SK-N-SH (cell line): ENCODE data around the gene PNPLA5. TPM values are rescaled to one million over a fixed set of nuclear protein-coding genes. Genes with fewer than 3 reads are reported as not detected.

ENCODE experiments used
- CTCF ChIA-PET: fragments of 300-600, 350-600 bp; formaldehyde crosslinking; extraction: SDS; loops from one replicate; lab custom pipeline; 2021; lab: Yijun Ruan, JAX
- POLR2A ChIA-PET: fragments of 350-600 bp; sonication (Branson Sonifier 250); formaldehyde crosslinking; extraction: SDS; loops from one replicate; lab custom pipeline; 2020; ENCODE audit warnings: antibody characterized with exemption, inconsistent platforms; lab: Yijun Ruan, JAX
- DNase-seq: peaks from one replicate; pipeline ENCODE4 v3.0.0; 2012
- H2AFZ ChIP-seq: fragments of 200-600 bp; sonication (generic); 2 replicates; pipeline ENCODE4 v1.8.1; 2016; ENCODE audit warnings: antibody characterized with exemption, mild to moderate bottlenecking, low read depth
- H3F3A ChIP-seq: fragments of 200-600 bp; sonication (generic); replicated peaks from 2 replicates; pipeline ENCODE3; 2016; ENCODE audit warnings: antibody characterized with exemption, mild to moderate bottlenecking; ENCODE audit not compliant: insufficient read depth
- H3K27ac ChIP-seq, 2 experiments: fragments of 200-500 bp in 1 of 2; fragments of 200-600 bp in 1 of 2; sonication (Bioruptor generic) in 1 of 2; sonication (generic), shearing (Covaris generic) in 1 of 2; 2 replicates each; pipeline versions ENCODE4 v1.5.1 to v1.6.1; 2014 to 2016; ENCODE audit warnings: low read depth in 2 of 2, inconsistent platforms in 1 of 2, low read length in 1 of 2, mild to moderate bottlenecking in 1 of 2, mixed read lengths in 1 of 2
- H3K27me3 ChIP-seq: fragments of 200-600 bp; sonication (generic), shearing (Covaris generic); 2 replicates; pipeline ENCODE4 v1.6.1; 2016; ENCODE audit warnings: mixed run types; ENCODE audit not compliant: insufficient read depth
- H3K36me3 ChIP-seq, 2 experiments: fragments of 200-500 bp in 1 of 2; fragments of 200-600 bp in 1 of 2; sonication (Bioruptor generic) in 1 of 2; sonication (generic) in 1 of 2; replicated peaks in 1 of 2; 2 replicates each; pipeline versions ENCODE3 to v1.5.1; 2014 to 2016; ENCODE audit warnings: low read length in 1 of 2, mild to moderate bottlenecking in 1 of 2; ENCODE audit not compliant: insufficient read depth in 2 of 2, control insufficient read depth in 1 of 2
- H3K4me1 ChIP-seq, 2 experiments: fragments of 200-500 bp in 1 of 2; fragments of 200-600 bp in 1 of 2; sonication (Bioruptor generic) in 1 of 2; sonication (generic), shearing (Covaris generic) in 1 of 2; 2 replicates each; pipeline versions ENCODE4 v1.5.1 to v1.6.1; 2014 to 2016; ENCODE audit warnings: low read depth in 1 of 2, low read length in 1 of 2, mixed run types in 1 of 2; ENCODE audit not compliant: insufficient read depth in 2 of 2, control insufficient read depth in 1 of 2
- H3K4me2 ChIP-seq: fragments of 200-600 bp; sonication (generic), shearing (Covaris generic); 2 replicates; pipeline ENCODE4 v1.6.1; 2017; ENCODE audit warnings: mixed run types
- H3K4me3 ChIP-seq, 2 experiments: fragments of 200-500 bp in 1 of 2; fragments of 200-600 bp in 1 of 2; sonication (Bioruptor generic) in 1 of 2; sonication (generic), shearing (Covaris generic) in 1 of 2; 2 replicates each; pipeline versions ENCODE4 v1.5.1 to v1.8.1; 2014 to 2016; ENCODE audit warnings: low read depth in 2 of 2, inconsistent platforms in 1 of 2, low read length in 1 of 2, mild to moderate bottlenecking in 1 of 2, mixed read lengths in 1 of 2, moderate library complexity in 1 of 2
- H3K79me2 ChIP-seq: fragments of 200-600 bp; sonication (generic); 2 replicates; pipeline ENCODE4 v1.8.1; 2017; ENCODE audit warnings: mild to moderate bottlenecking; ENCODE audit not compliant: insufficient read depth
- H3K9ac ChIP-seq: fragments of 200-600 bp; sonication (generic); 2 replicates; pipeline ENCODE4 v1.6.1; 2017; ENCODE audit warnings: mixed run types
- H3K9me2 ChIP-seq: fragments of 200-600 bp; sonication (generic); 2 replicates; pipeline ENCODE4 v1.6.1; 2017; ENCODE audit warnings: mixed run types
- H3K9me3 ChIP-seq: fragments of 200-600 bp; sonication (generic); 2 replicates; pipeline ENCODE4 v1.6.1; 2017; ENCODE audit warnings: mixed run types, mild to moderate bottlenecking, moderate library complexity
- H4K20me1 ChIP-seq: fragments of 200-600 bp; sonication (generic); 2 replicates; pipeline ENCODE4 v1.6.1; 2017; ENCODE audit warnings: mild to moderate bottlenecking, mixed run types; ENCODE audit not compliant: insufficient read depth
- CHD2 ChIP-seq: fragments of 150-350 bp; IDR thresholded peaks from 2 replicates; pipeline ENCODE4 v1.6.1; 2018; ENCODE audit warnings: low read length; ENCODE audit not compliant: partially characterized antibody
- ELF1 ChIP-seq: IDR thresholded peaks from 2 replicates; pipeline ENCODE4 v1.4.0; 2012
- EP300 ChIP-seq, 2 experiments: IDR thresholded peaks; 2 replicates each; pipeline versions ENCODE4 v1.4.0 to v1.6.1; 2012; ENCODE audit warnings: borderline replicate concordance in 1 of 2, low read depth in 1 of 2, low read length in 1 of 2
- FOSL2 ChIP-seq: IDR thresholded peaks from 2 replicates; pipeline ENCODE4 v1.4.0; 2012; ENCODE audit warnings: low read depth, mild to moderate bottlenecking, moderate library complexity, borderline replicate concordance
- FOXJ3 ChIP-seq: sonication (generic); formaldehyde crosslinking; IDR thresholded peaks from 2 replicates; pipeline ENCODE4 v1.5.1; 2020; ENCODE audit warnings: mild to moderate bottlenecking, missing genetic modification reagents
- GABPA ChIP-seq: IDR thresholded peaks from 2 replicates; pipeline ENCODE4 v1.4.0; 2012; ENCODE audit warnings: low read depth, mild to moderate bottlenecking
- IRF3 ChIP-seq: fragments of 150-350 bp; IDR thresholded peaks from 2 replicates; pipeline ENCODE4 v1.6.1; 2016; ENCODE audit warnings: mild to moderate bottlenecking, low read depth, low read length
- MAX ChIP-seq: IDR thresholded peaks from 2 replicates; pipeline ENCODE4 v1.4.0; 2012; ENCODE audit warnings: low read depth
- MEF2A ChIP-seq: IDR thresholded peaks from 2 replicates; pipeline ENCODE4 v1.4.0; 2012; ENCODE audit warnings: low read depth, borderline replicate concordance
- NFIC ChIP-seq: IDR thresholded peaks from 2 replicates; pipeline ENCODE4 v1.4.0; 2012; ENCODE audit warnings: borderline replicate concordance
- NRF1 ChIP-seq: IDR thresholded peaks from 2 replicates; pipeline ENCODE4 v1.6.1; 2012; ENCODE audit warnings: low read depth, mild to moderate bottlenecking, low read length
- RAD21 ChIP-seq: IDR thresholded peaks from 2 replicates; pipeline ENCODE4 v1.6.1; 2012; ENCODE audit warnings: mild to moderate bottlenecking, low read length
- RCOR1 ChIP-seq: fragments of 150-350 bp; IDR thresholded peaks from 2 replicates; pipeline ENCODE4 v1.6.1; 2017; ENCODE audit warnings: antibody characterized with exemption, low read length
- SMC3 ChIP-seq: IDR thresholded peaks from 2 replicates; pipeline ENCODE4 v1.6.1; 2012; ENCODE audit warnings: low read depth, low read length, improper control_type of control experiment
- TCF12 ChIP-seq: IDR thresholded peaks from 2 replicates; pipeline ENCODE4 v1.4.0; 2012
- TEAD4 ChIP-seq: IDR thresholded peaks from 2 replicates; pipeline ENCODE4 v1.4.0; 2012; ENCODE audit warnings: mild to moderate bottlenecking, borderline replicate concordance; ENCODE audit not compliant: insufficient read depth
- USF2 ChIP-seq: fragments of 150-350 bp; IDR thresholded peaks from 2 replicates; pipeline ENCODE4 v1.6.1; 2017; ENCODE audit warnings: antibody characterized with exemption, low read length, low read depth, borderline replicate concordance
- YY1 ChIP-seq: IDR thresholded peaks from 2 replicates; pipeline ENCODE4 v1.4.0; 2012; ENCODE audit warnings: low read depth, mild to moderate bottlenecking
- WGBS: methylation state at CpG from one replicate; pipeline ENCODE4 v1.1.6; 2017; ENCODE audit warnings: low lambda C conversion rate; 5-methylcytosine and 5-hydroxymethylcytosine counted together
- polyA plus RNA-seq, 3 experiments: library from polyadenylated mRNA; depleted of rRNA; stranded (reverse); fragments of >200 nt; gene quantifications; 2 replicates each; pipeline ENCODE4 v1.2.3, GENCODE V29; 2012

Gene PNPLA5
- polyA plus RNA-seq, 1 of the 3 experiments (the other 2 are of a cell fraction): not detected

- H3K27me3 ChIP-seq: no peaks in the 10 kb centered on the region; the same call in 1 of the 2 replicates
- H3K27ac ChIP-seq: no peak overlapping the region
- no peaks in the 10 kb centered on the region for H3F3A ChIP-seq
- no peak overlapping the region for H3K4me2 ChIP-seq
- H3K79me2 ChIP-seq: no peaks in the 10 kb centered on the region
- TF ChIP-seq FOXJ3 (no peak), IRF3 (no peak), ELF1 (no peak), GABPA (no peak), RCOR1 (no peak), MEF2A (no peak), USF2 (no peak), EP300 (IDR thresholded peaks at IDR 0.05; ENCODE audit: borderline replicate concordance in 1 of 2, low read depth in 1 of 2, low read length in 1 of 2) (no peak), RAD21 (no peak), SMC3 (no peak), TEAD4 (no peak), CHD2 (no peak), TCF12 (no peak), NRF1 (no peak), FOSL2 (no peak)
- peaks cover 0 to 12% of the 10 kb centered on the region in 2 experiments; a peak in 2 of 4 replicates for H3K4me1 ChIP-seq
- ChIA-PET CTCF (interaction anchor here (1.1 to 3.6 kb wide), 3 partner anchors 11 to 730 kb away, joined by 3 to 11 read pairs (median 8); no protein-coding TSS in a partner anchor), POLR2A (no interaction called here)
- H3K9me2 ChIP-seq: no peaks in the 10 kb centered on the region
- H3K9me3 ChIP-seq: no peaks in the 10 kb centered on the region
- no peaks in the 10 kb centered on the region for H4K20me1 ChIP-seq
- H3K36me3 ChIP-seq: no peaks in the 10 kb centered on the region
- H3K9ac ChIP-seq: no peak overlapping the region
- DNase-seq: no peak
- H3K4me3 ChIP-seq: no peak overlapping the region
- no peak overlapping the region for H2AFZ ChIP-seq
- WGBS: 67% methylated on average over 5 of the region's 11 CpGs
These were observed 4.3 kb upstream of the PNPLA5 start for GRCh38 chr22:43895986-43896645.

- Histone ChIP-seq H4K20me1 (no peaks in the 10 kb centered on the region), H3K27me3 (no peaks in the 10 kb centered on the region; the same call in 1 of the 2 replicates), H3K9me2 (no peaks in the 10 kb centered on the region), H3K4me1 (peaks cover 0 to 12% of the 10 kb centered on the region in 2 experiments; a peak in 2 of 4 replicates), H3K79me2 (no peaks in the 10 kb centered on the region), H3F3A (no peaks in the 10 kb centered on the region), H3K4me2 (no peak overlapping the region), H3K27ac (no peak overlapping the region), H3K36me3 (no peaks in the 10 kb centered on the region), H3K4me3 (no peak overlapping the region), H3K9ac (no peak overlapping the region), H2AFZ (no peak overlapping the region), H3K9me3 (no peaks in the 10 kb centered on the region)
- ChIA-PET POLR2A (no interaction called here), CTCF (interaction anchor here (1.0 kb wide), 1 partner anchor 11 kb away, joined by 4 read pairs; no protein-coding TSS in a partner anchor)
- no CpG with 5 or more reads among the region's 5 CpGs for WGBS
- DNase-seq: no peak
- TF ChIP-seq MAX (no peak), YY1 (no peak), TCF12 (no peak), GABPA (no peak), USF2 (no peak), SMC3 (no peak), NFIC (no peak)
These were observed 2.3 kb upstream of the PNPLA5 start for GRCh38 chr22:43894122-43894521.
